CD4-positive, alpha-beta T cell (primary cell): ENCODE data around the gene GP1BB. TPM values are rescaled to one million over a fixed set of nuclear protein-coding genes. Genes with fewer than 3 reads are reported as not detected.

Experiments
- ATAC-seq: fragments of 200-7000 bp; cut with Tn5 transposase; one replicate; pipeline ENCODE4 v1.10.0; 2022; ENCODE audit warnings: mild to moderate bottlenecking; ENCODE audit not compliant: poor library complexity
- CTCF ChIA-PET: fragments of 350-600 bp; sonication (Branson Sonifier 250); formaldehyde crosslinking; loops from one replicate; lab custom pipeline; 2021; ENCODE audit warnings: antibody characterized with exemption, inconsistent platforms; lab: Charles Lee
- POLR2A ChIA-PET: fragments of 350-600 bp; sonication (Branson Sonifier 250); formaldehyde crosslinking; loops from one replicate; lab custom pipeline; 2021; ENCODE audit warnings: antibody characterized with exemption, inconsistent platforms; lab: Charles Lee
- DNase-seq, 14 experiments: peaks; one replicate each; pipeline ENCODE4 v3.0.0-alpha.2; 2013 to 2020; ENCODE audit warnings: mixed read lengths in 2 of 14
- H3K27ac ChIP-seq, 2 donors: one replicate each; pipeline versions ENCODE4 v1.5.1 to v1.7.0; 2013; ENCODE audit warnings: low read length in 2 of 2, low read depth in 1 of 2, mild to moderate bottlenecking in 1 of 2
- H3K27me3 ChIP-seq, 2 experiments: 1 replicate in 1 of 2; 2 replicates in 1 of 2; pipeline versions ENCODE4 v1.6.1 to v1.7.0; 2013; ENCODE audit warnings: low read length in 2 of 2, control low read depth in 1 of 2, mild to moderate bottlenecking in 1 of 2, moderate library complexity in 1 of 2; ENCODE audit not compliant: insufficient read depth in 2 of 2, control insufficient read depth in 1 of 2
- H3K36me3 ChIP-seq: one replicate; pipeline ENCODE4 v1.6.1; 2013; ENCODE audit warnings: low read length, control low read depth; ENCODE audit not compliant: insufficient read depth
- H3K4me1 ChIP-seq: one replicate; pipeline ENCODE4 v1.6.1; 2013; ENCODE audit warnings: low read length, control low read depth; ENCODE audit not compliant: insufficient read depth
- H3K4me3 ChIP-seq: one replicate; pipeline ENCODE4 v1.5.1; 2013; ENCODE audit warnings: mild to moderate bottlenecking, low read length, moderate library complexity
- H3K9me3 ChIP-seq, 2 experiments: 1 replicate in 1 of 2; 2 replicates in 1 of 2; pipeline versions ENCODE4 v1.6.1 to v1.7.0; 2013; ENCODE audit warnings: low read length in 2 of 2, mild to moderate bottlenecking in 2 of 2, control low read depth in 1 of 2, moderate library complexity in 1 of 2; ENCODE audit not compliant: control insufficient read depth in 1 of 2, insufficient read depth in 1 of 2
- H3K27ac Mint-ChIP-seq: one replicate; pipeline ENCODE4 v1.8.0; 2020; ENCODE audit warnings: mixed read lengths
- H3K27me3 Mint-ChIP-seq: one replicate; pipeline ENCODE4 v1.8.0; 2021; ENCODE audit warnings: mixed read lengths
- H3K36me3 Mint-ChIP-seq: one replicate; pipeline ENCODE4 v1.8.0; 2021; ENCODE audit warnings: low read depth, mixed read lengths
- H3K4me1 Mint-ChIP-seq: one replicate; pipeline ENCODE4 v1.8.0; 2021; ENCODE audit warnings: low read depth, mixed read lengths
- H3K4me3 Mint-ChIP-seq: one replicate; pipeline ENCODE4 v1.8.0; 2020; ENCODE audit warnings: mild to moderate bottlenecking, mixed read lengths
- H3K9me3 Mint-ChIP-seq: one replicate; pipeline ENCODE4 v1.8.0; 2020; ENCODE audit warnings: mixed read lengths
- CTCF ChIP-seq: fragments of 200-600 bp; IDR thresholded peaks from one replicate; pipeline ENCODE4 v1.8.0; 2022; ENCODE audit warnings: antibody characterized with exemption, mild to moderate bottlenecking
- intact Hi-C, 2 experiments: fragments of 100-400 bp; cut with DNase I in 1 of 2; cut with micrococcal nuclease in 1 of 2; formaldehyde crosslinking; loops; one replicate each; pipeline versions ENCODE4 v1.15.1 to v1.9.0; 2023 to 2025; cut with DNase I, micrococcal nuclease
- total RNA-seq, 174 experiments: library from RNA in 2 of 174; stranded (reverse) in 2 of 174; gene quantifications; one replicate each; pipeline ENCODE4 v1.2.3 and lab custom pipeline; 2021 to 2026

The GP1BB gene
- total RNA-seq, 2 experiments from 2014 or later, result 0.22 TPM; not detected in 1

- no peaks in the 10 kb centered on the region for H3K36me3 Mint-ChIP-seq
Measured at GRCh38 chr22:19688301-19689290, 34.7 kb upstream of the GP1BB start.

GRCh38 chr22:19689408-19689807 lies 33.9 kb upstream of the GP1BB start:
- Histone ChIP-seq H3K36me3 (no peaks in the 10 kb centered on the region), H3K9me3 (no peaks in the 10 kb centered on the region), H3K27ac (no peak overlapping the region), H3K4me3 (no peak overlapping the region), H3K27me3 (no peaks in the 10 kb centered on the region), H3K4me1 (no peaks in the 10 kb centered on the region)
- intact Hi-C loops, result no loop called here
- DNase-seq (no peak), ATAC-seq (no peak)
- no peaks in the 10 kb centered on the region for H3K36me3 Mint-ChIP-seq
- H3K27ac Mint-ChIP-seq, result no peak overlapping the region
- no peak overlapping the region for H3K4me3 Mint-ChIP-seq
- CTCF ChIA-PET, result interaction anchor here (0.7 kb wide), 1 partner anchor 10 kb away, joined by 3 read pairs; no protein-coding TSS in a partner anchor
- peaks cover 13% of the 10 kb centered on the region for H3K27me3 Mint-ChIP-seq
- H3K4me1 Mint-ChIP-seq, result no peaks in the 10 kb centered on the region
- no peaks in the 10 kb centered on the region for H3K9me3 Mint-ChIP-seq
- POLR2A ChIA-PET, result no interaction called here
- no peak for TF ChIP-seq CTCF

More at GRCh38 chr22:19688301-19689290, 34.7 kb upstream of the GP1BB start:
- Histone ChIP-seq H3K9me3 (no peaks in the 10 kb centered on the region), H3K27ac (no peak overlapping the region), H3K4me3 (no peak overlapping the region), H3K27me3 (no peaks in the 10 kb centered on the region), H3K36me3 (no peaks in the 10 kb centered on the region), H3K4me1 (no peaks in the 10 kb centered on the region)
- ChIA-PET CTCF (interaction anchor here (1.4 kb wide), 1 partner anchor 9 kb away, joined by 4 read pairs; no protein-coding TSS in a partner anchor), POLR2A (no interaction called here)
- no peak for DNase-seq
- no peak for TF ChIP-seq CTCF
- Mint-ChIP-seq H3K27ac (no peak overlapping the region), H3K4me3 (no peak overlapping the region), H3K4me1 (no peaks in the 10 kb centered on the region), H3K27me3 (peaks cover 12% of the 10 kb centered on the region), H3K9me3 (no peaks in the 10 kb centered on the region)
- intact Hi-C loops, result no loop called here
- ATAC-seq, result no peak

GRCh38 chr22:19691007-19691720 lies 32.2 kb upstream of the GP1BB start:
- POLR2A ChIA-PET, result no interaction called here
- ATAC-seq (no peak), DNase-seq (no peak)
- H3K4me3 Mint-ChIP-seq, result no peak overlapping the region
- Histone ChIP-seq H3K27ac (no peak overlapping the region), H3K4me1 (no peaks in the 10 kb centered on the region), H3K4me3 (no peak overlapping the region), H3K36me3 (no peaks in the 10 kb centered on the region), H3K27me3 (no peaks in the 10 kb centered on the region), H3K9me3 (no peaks in the 10 kb centered on the region)
- intact Hi-C loops, result no loop called here
- H3K36me3 Mint-ChIP-seq, result no peaks in the 10 kb centered on the region
- CTCF ChIA-PET, result interaction anchor here (0.5 kb wide), 1 partner anchor 39 kb away, joined by 3 read pairs; no protein-coding TSS in a partner anchor
- no peak for TF ChIP-seq CTCF
- H3K27me3 Mint-ChIP-seq, result peaks cover 11% of the 10 kb centered on the region
- no peaks in the 10 kb centered on the region for H3K9me3 Mint-ChIP-seq
- no peaks in the 10 kb centered on the region for H3K4me1 Mint-ChIP-seq
- no peak overlapping the region for H3K27ac Mint-ChIP-seq
